ENCODE data around the gene SCN5A.

SCN5A gene

GRCh38 chr3:38598791-38599190 lies 50.7 kb downstream of the SCN5A start:
- peaks cover 14% of the 10 kb centered on the region for H3K27me3 ChIP-seq (replicated peaks; ENCODE audit: control insufficient read depth, insufficient read depth, low read length)
- no peak for DNase-seq (ENCODE audit: low read depth)
- H3K4me3 ChIP-seq (ENCODE audit: low read length) = no peak overlapping the region
- no peaks in the 10 kb centered on the region for H3K36me3 ChIP-seq (ENCODE audit: control insufficient read depth, insufficient read depth, low read length, severe bottlenecking)
- H3K9ac ChIP-seq (ENCODE audit: low read length) = no peak overlapping the region
- H3K9me3 ChIP-seq (ENCODE audit: control insufficient read depth, low read length) = peaks cover 12% of the 10 kb centered on the region
- H3K4me1 ChIP-seq (ENCODE audit: control insufficient read depth, insufficient read depth, low read length) = no peaks in the 10 kb centered on the region

GRCh38 chr3:38597502-38598060 lies 51.9 kb downstream of the SCN5A start:
- H3K4me1 ChIP-seq (ENCODE audit: control insufficient read depth, insufficient read depth, low read length) = no peaks in the 10 kb centered on the region
- DNase-seq (ENCODE audit: low read depth) = no peak
- no peaks in the 10 kb centered on the region for H3K36me3 ChIP-seq (ENCODE audit: control insufficient read depth, insufficient read depth, low read length, severe bottlenecking)
- H3K4me3 ChIP-seq (ENCODE audit: low read length) = no peak overlapping the region
- peaks cover 14% of the 10 kb centered on the region for H3K27me3 ChIP-seq (replicated peaks; ENCODE audit: control insufficient read depth, insufficient read depth, low read length)
- H3K9me3 ChIP-seq (ENCODE audit: control insufficient read depth, low read length) = peaks cover 12% of the 10 kb centered on the region
- H3K9ac ChIP-seq (ENCODE audit: low read length) = no peak overlapping the region

- Histone ChIP-seq H3K9ac (ENCODE audit: low read length) (no peak overlapping the region), H3K36me3 (ENCODE audit: control insufficient read depth, insufficient read depth, low read length, severe bottlenecking) (no peaks in the 10 kb centered on the region), H3K4me1 (ENCODE audit: control insufficient read depth, insufficient read depth, low read length) (no peaks in the 10 kb centered on the region), H3K9me3 (ENCODE audit: control insufficient read depth, low read length) (peaks cover 2% of the 10 kb centered on the region), H3K27me3 (replicated peaks; ENCODE audit: control insufficient read depth, insufficient read depth, low read length) (peaks cover 15% of the 10 kb centered on the region), H3K4me3 (ENCODE audit: low read length) (no peak overlapping the region)
- DNase-seq (ENCODE audit: low read depth) = no peak
Measured at GRCh38 chr3:38595393-38595792, 54.1 kb downstream of the SCN5A start.

GRCh38 chr3:38590521-38590920 lies 59.0 kb downstream of the SCN5A start:
- no peak overlapping the region for H3K4me3 ChIP-seq (ENCODE audit: low read length)
- no peak for DNase-seq (ENCODE audit: low read depth)
- H3K27me3 ChIP-seq (replicated peaks; ENCODE audit: control insufficient read depth, insufficient read depth, low read length) = peaks cover 31% of the 10 kb centered on the region
- H3K9ac ChIP-seq (ENCODE audit: low read length) = no peak overlapping the region
- H3K4me1 ChIP-seq (ENCODE audit: control insufficient read depth, insufficient read depth, low read length) = no peaks in the 10 kb centered on the region
- H3K9me3 ChIP-seq (ENCODE audit: control insufficient read depth, low read length) = no peaks in the 10 kb centered on the region
- H3K36me3 ChIP-seq (ENCODE audit: control insufficient read depth, insufficient read depth, low read length, severe bottlenecking) = no peaks in the 10 kb centered on the region

- no peaks in the 10 kb centered on the region for H3K9me3 ChIP-seq (ENCODE audit: control insufficient read depth, low read length)
- no peak overlapping the region for H3K9ac ChIP-seq (ENCODE audit: low read length)
- DNase-seq (ENCODE audit: low read depth) = no peak
- H3K27me3 ChIP-seq (replicated peaks; ENCODE audit: control insufficient read depth, insufficient read depth, low read length) = peaks cover 28% of the 10 kb centered on the region
- no peaks in the 10 kb centered on the region for H3K36me3 ChIP-seq (ENCODE audit: control insufficient read depth, insufficient read depth, low read length, severe bottlenecking)
- H3K4me3 ChIP-seq (ENCODE audit: low read length) = no peak overlapping the region
- no peaks in the 10 kb centered on the region for H3K4me1 ChIP-seq (ENCODE audit: control insufficient read depth, insufficient read depth, low read length)
Measured at GRCh38 chr3:38588995-38589937, 60.2 kb downstream of the SCN5A start.

GRCh38 chr3:38588371-38588971 lies 61.0 kb downstream of the SCN5A start:
- Histone ChIP-seq H3K4me3 (ENCODE audit: low read length) (no peak overlapping the region), H3K9me3 (ENCODE audit: control insufficient read depth, low read length) (no peaks in the 10 kb centered on the region), H3K4me1 (ENCODE audit: control insufficient read depth, insufficient read depth, low read length) (no peaks in the 10 kb centered on the region), H3K36me3 (ENCODE audit: control insufficient read depth, insufficient read depth, low read length, severe bottlenecking) (no peaks in the 10 kb centered on the region), H3K9ac (ENCODE audit: low read length) (no peak overlapping the region), H3K27me3 (replicated peaks; ENCODE audit: control insufficient read depth, insufficient read depth, low read length) (peaks cover 28% of the 10 kb centered on the region)
- DNase-seq (ENCODE audit: low read depth) = no peak

- DNase-seq (ENCODE audit: low read depth) = no peak
- Histone ChIP-seq H3K4me1 (ENCODE audit: control insufficient read depth, insufficient read depth, low read length) (no peaks in the 10 kb centered on the region), H3K27me3 (replicated peaks; ENCODE audit: control insufficient read depth, insufficient read depth, low read length) (peaks cover 31% of the 10 kb centered on the region), H3K9me3 (ENCODE audit: control insufficient read depth, low read length) (no peaks in the 10 kb centered on the region), H3K36me3 (ENCODE audit: control insufficient read depth, insufficient read depth, low read length, severe bottlenecking) (no peaks in the 10 kb centered on the region), H3K9ac (ENCODE audit: low read length) (no peak overlapping the region), H3K4me3 (ENCODE audit: low read length) (no peak overlapping the region)
Measured at GRCh38 chr3:38587548-38588131, 61.8 kb downstream of the SCN5A start.

- DNase-seq (ENCODE audit: low read depth) = no peak
- H3K4me3 ChIP-seq (ENCODE audit: low read length) = no peak overlapping the region
- peaks cover 33% of the 10 kb centered on the region for H3K27me3 ChIP-seq (replicated peaks; ENCODE audit: control insufficient read depth, insufficient read depth, low read length)
- H3K36me3 ChIP-seq (ENCODE audit: control insufficient read depth, insufficient read depth, low read length, severe bottlenecking) = no peaks in the 10 kb centered on the region
- no peaks in the 10 kb centered on the region for H3K4me1 ChIP-seq (ENCODE audit: control insufficient read depth, insufficient read depth, low read length)
- H3K9ac ChIP-seq (ENCODE audit: low read length) = no peak overlapping the region
- H3K9me3 ChIP-seq (ENCODE audit: control insufficient read depth, low read length) = no peaks in the 10 kb centered on the region
Measured at GRCh38 chr3:38586546-38587520, 62.7 kb downstream of the SCN5A start.

- DNase-seq (ENCODE audit: low read depth) = no peak
- Histone ChIP-seq H3K36me3 (ENCODE audit: control insufficient read depth, insufficient read depth, low read length, severe bottlenecking) (no peaks in the 10 kb centered on the region), H3K27me3 (replicated peaks; ENCODE audit: control insufficient read depth, insufficient read depth, low read length) (peaks cover 35% of the 10 kb centered on the region), H3K9ac (ENCODE audit: low read length) (no peak overlapping the region), H3K4me1 (ENCODE audit: control insufficient read depth, insufficient read depth, low read length) (no peaks in the 10 kb centered on the region), H3K4me3 (ENCODE audit: low read length) (no peak overlapping the region), H3K9me3 (ENCODE audit: control insufficient read depth, low read length) (no peaks in the 10 kb centered on the region)
Measured at GRCh38 chr3:38585791-38586420, 63.6 kb downstream of the SCN5A start.

GRCh38 chr3:38583688-38584087 lies 65.8 kb downstream of the SCN5A start:
- Histone ChIP-seq H3K36me3 (ENCODE audit: control insufficient read depth, insufficient read depth, low read length, severe bottlenecking) (no peaks in the 10 kb centered on the region), H3K9me3 (ENCODE audit: control insufficient read depth, low read length) (no peaks in the 10 kb centered on the region), H3K9ac (ENCODE audit: low read length) (no peak overlapping the region), H3K4me1 (ENCODE audit: control insufficient read depth, insufficient read depth, low read length) (no peaks in the 10 kb centered on the region), H3K4me3 (ENCODE audit: low read length) (no peak overlapping the region), H3K27me3 (replicated peaks; ENCODE audit: control insufficient read depth, insufficient read depth, low read length) (peaks cover 28% of the 10 kb centered on the region)
- DNase-seq (ENCODE audit: low read depth) = no peak

Data from adipocyte (in vitro differentiated cells).